ENCODE data around the gene PTGR3.

DNA sequence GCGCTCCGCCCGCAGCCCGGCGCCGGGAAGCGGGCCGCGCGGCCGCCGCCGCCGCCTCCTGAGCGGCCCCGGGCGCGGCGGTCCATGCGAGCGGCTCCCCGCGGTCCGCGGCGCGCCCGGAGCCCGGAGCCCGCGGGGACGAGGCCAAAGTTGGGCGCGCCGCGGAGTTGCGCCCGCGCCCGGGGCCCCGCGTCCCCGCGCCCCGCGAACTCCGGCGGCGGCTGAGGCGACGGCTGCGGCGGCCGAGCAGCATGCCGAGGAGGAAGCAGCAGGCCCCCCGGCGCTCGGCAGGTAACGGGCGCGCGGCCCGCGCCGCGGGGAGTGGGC lies 2.6 kb upstream of the PTGR3 start:
- no peak for TF ChIP-seq POLR2A (IDR thresholded peaks at IDR 0.05)
- no peak for TF ChIP-seq POLR2AphosphoS5 (IDR thresholded peaks at IDR 0.05)
- TF ChIP-seq CTCF (IDR thresholded peaks at IDR 0.05), result no peak
- TF ChIP-seq EP300 (IDR thresholded peaks at IDR 0.05), result no peak

All from gastroesophageal sphincter (tissue), 3 donors.